Measurements from ENCODE around the gene PARD3.
"Not testable (repeated sequence)": the region's sequence is repeated elsewhere in the genome, so short reads cannot be mapped to it uniquely, and the experiment has no call there.

PARD3 gene

GRCh38 chr10:34762603-34763299 is 52.3 kb downstream of the PARD3 start:
- no peak for DNase-seq

GRCh38 chr10:34762156-34762555 is 52.9 kb downstream of the PARD3 start:
- no peak for DNase-seq

- DNase-seq = no peak
These were observed 53.6 kb downstream of the PARD3 start for GRCh38 chr10:34761453-34761852.

GRCh38 chr10:34760606-34761005 is 54.5 kb downstream of the PARD3 start:
- DNase-seq = no peak

GRCh38 chr10:34759837-34760215 is 55.3 kb downstream of the PARD3 start:
- no peak for DNase-seq

GRCh38 chr10:34759161-34759836 is 55.8 kb downstream of the PARD3 start:
- DNase-seq = no peak

- DNase-seq = no peak
These were observed 56.6 kb downstream of the PARD3 start for GRCh38 chr10:34758447-34758996.

GRCh38 chr10:34757933-34758332 is 57.2 kb downstream of the PARD3 start:
- DNase-seq = no peak

- not testable (repeated sequence) for DNase-seq
These were observed 57.9 kb downstream of the PARD3 start for GRCh38 chr10:34757181-34757580.

- DNase-seq = no peak
These were observed 58.5 kb downstream of the PARD3 start for GRCh38 chr10:34756584-34756983.

- no peak for DNase-seq
These were observed 61.9 kb downstream of the PARD3 start for GRCh38 chr10:34753014-34753757.

GRCh38 chr10:34751272-34751671 is 63.8 kb downstream of the PARD3 start:
- DNase-seq = no peak

GRCh38 chr10:34750795-34751194 is 64.3 kb downstream of the PARD3 start:
- DNase-seq = not testable (repeated sequence)

GRCh38 chr10:34748767-34749166 is 66.3 kb downstream of the PARD3 start:
- DNase-seq = no peak

GRCh38 chr10:34748357-34748756 is 66.7 kb downstream of the PARD3 start:
- no peak for DNase-seq

- DNase-seq = no peak
These were observed 69.0 kb downstream of the PARD3 start for GRCh38 chr10:34746094-34746493.

GRCh38 chr10:34745244-34745643 is 69.9 kb downstream of the PARD3 start:
- DNase-seq = no peak

GRCh38 chr10:34744590-34744989 is 70.5 kb downstream of the PARD3 start:
- no peak for DNase-seq

GRCh38 chr10:34743814-34744213 is 71.3 kb downstream of the PARD3 start:
- DNase-seq = no peak

- no peak for DNase-seq
These were observed 72.6 kb downstream of the PARD3 start for GRCh38 chr10:34742456-34742855.

GRCh38 chr10:34741087-34741486 is 74.0 kb downstream of the PARD3 start:
- DNase-seq = not testable (repeated sequence)

- DNase-seq = no peak
These were observed 74.8 kb downstream of the PARD3 start for GRCh38 chr10:34740321-34740720.

- DNase-seq = no peak
These were observed 75.2 kb downstream of the PARD3 start for GRCh38 chr10:34739915-34740314.

GRCh38 chr10:34737772-34738169 is 77.3 kb downstream of the PARD3 start:
- DNase-seq = no peak

All from stimulated activated CD4-positive, alpha-beta T cell treated with anti-CD3 and anti-CD28 coated beads, Interleukin-12 subunit alpha, Interleukin-12 subunit beta, amount 100 ng/mL, for 4 hours (primary cell).